NCI-H146 treated with DMSO at 0.1 percent for 48 hours (cell line): Measurements from ENCODE around the gene FOXK2.

ENCODE experiments used
- DNase-seq: peaks from one replicate; lab custom pipeline; 2025; ENCODE audit not compliant: unreplicated experiment; lab: John Stamatoyannopoulos, UW

The FOXK2 gene

DNA sequence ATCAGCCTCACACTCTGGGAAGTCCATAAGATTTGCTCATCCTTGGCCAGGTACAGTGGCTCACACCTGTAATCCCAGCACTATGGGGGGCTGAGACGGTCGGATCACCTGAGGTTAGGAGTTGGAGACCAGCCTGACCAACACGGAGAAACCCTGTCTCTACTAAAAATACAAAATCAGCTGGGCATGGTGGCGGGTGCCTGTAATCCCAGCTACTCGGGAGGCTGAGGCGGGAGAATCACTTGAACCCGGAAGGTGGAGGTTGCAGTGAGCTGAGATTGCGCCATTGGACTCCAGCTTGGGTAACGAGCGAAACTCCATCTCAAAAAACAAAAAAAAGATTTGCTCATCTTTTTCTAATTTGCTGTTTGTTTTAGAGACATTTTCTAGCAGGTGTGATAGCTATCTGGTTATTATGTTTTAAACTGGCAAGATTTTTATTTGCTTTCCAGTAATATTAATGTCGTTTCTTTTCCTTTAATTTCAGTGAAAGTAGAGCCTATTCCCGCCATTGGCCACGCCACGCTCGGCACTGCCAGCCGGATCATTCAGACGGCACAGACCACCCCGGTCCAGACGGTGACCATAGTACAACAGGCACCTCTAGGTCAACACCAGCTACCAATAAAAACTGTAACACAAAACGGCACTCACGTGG is 67.2 kb downstream of the FOXK2 start:
- no peak for DNase-seq

DNA sequence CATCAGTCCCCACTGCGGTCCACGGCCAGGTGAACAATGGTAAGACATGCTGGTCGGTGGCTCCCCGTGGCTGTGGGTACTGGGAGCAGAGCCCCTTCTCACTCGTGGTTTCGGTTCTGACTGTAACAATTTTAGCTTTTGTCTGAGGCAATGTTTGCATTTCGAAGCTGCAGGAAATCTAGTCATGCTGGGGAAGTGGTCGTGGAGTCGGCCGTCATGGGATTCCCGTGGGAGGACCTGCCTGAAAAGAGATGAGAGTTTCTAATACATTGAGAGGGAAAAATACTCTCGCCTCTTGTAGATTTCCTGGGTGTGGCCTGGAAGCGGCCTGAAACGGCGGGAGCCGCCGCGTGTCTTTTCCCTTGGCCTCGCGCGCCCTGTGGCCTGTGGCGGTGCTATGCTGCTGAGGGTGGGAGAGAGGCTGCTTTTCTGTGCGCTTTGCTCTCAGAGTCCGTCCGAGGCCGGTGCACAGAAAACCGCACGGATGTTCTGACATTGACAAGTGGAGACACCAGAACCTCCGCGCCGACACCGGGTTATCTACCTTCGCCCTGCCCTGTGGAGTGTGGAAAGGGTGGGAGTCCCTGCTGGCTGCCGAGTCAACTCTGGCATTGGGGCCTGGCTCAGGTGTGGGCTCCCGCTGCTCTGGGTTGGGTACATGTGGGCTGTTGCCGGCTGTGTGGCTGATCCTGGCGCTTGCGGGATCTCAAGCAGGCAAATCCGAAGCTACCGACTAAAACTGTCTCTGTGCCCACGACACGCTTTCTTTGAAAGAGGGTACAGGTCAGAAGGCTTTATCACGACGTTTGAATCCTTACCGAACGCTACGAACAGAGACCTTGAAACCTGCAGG is 67.9 kb downstream of the FOXK2 start:
- DNase-seq, result no peak

DNA sequence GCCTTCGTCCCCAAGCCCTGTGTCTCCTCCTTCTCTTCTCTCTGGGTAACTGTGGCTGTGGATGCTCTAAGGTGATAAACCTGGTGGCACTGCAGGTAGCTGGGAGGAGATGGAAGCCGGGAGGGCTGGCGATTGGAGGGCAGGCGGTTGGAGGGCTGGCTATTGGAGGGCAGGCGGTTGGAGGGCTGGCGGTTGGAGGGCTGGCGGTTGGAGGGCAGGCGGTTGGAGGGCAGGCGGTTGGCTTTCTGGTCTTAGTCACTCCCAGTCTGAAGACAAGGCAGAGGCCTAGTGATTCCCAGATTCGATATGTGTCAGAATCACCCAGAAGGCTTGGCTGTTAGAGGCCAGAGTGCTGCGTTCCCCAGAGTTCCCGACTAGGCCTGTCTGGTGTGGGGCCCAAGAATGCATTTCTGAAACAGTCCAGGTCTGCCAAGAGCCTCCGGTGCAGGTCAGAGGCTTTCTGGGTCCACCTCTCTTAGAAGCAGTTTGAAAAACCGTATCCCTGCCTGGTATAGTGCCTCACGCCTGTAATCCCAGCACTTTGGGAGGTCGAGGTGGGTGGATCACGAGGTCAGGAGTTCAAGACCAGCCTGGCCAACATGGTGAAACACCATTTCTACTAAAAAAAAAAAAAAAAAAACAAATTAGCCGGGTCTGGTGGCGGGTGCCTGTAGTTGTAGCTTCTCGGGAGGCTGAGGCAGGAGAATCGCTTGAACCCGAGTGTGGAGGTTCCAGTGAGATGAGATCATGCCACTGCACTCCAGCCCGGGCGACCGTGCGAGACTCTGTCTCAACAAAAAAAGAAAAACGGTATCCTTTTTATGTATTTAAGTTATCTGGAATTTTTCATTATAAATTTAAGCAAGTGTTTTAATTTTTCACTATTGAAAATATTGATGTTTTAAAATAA is 69.0 kb downstream of the FOXK2 start:
- DNase-seq, result no peak

DNA sequence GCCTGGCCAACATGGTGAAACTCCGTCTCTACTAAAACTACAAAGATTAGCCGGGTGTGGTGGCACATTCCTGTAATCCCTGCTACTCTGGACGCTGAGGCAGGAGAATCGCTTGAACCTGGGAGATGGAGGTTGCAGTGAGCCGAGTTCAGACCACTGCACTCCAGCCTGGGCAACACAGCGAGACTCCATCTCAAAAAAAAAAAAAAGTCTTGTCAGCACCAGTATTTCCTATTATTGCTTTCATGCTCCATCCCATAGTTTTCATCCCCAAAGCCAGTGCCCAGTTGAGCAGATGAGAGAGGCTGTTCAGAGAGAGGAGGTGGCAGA is 70.3 kb downstream of the FOXK2 start:
- no peak for DNase-seq

DNA sequence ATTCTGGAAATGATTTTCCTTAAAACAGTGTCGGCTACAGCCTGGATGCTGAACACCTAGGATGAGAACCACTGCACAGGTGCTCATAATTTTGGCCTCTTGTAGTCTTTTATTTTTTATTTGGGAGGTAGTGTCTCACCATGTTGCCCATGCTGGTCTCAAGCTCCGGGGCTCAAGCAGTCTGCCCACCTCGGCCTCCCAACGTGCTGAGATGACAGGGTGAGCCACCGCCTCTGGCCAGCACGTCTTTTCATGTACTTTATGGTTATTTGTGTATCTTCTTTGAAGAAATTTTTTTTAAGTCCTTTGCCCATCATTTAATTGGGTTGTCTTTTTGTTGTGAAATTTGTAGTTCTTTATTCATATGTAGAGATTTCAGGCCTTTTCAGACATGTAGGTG is 70.7 kb downstream of the FOXK2 start:
- DNase-seq, result no peak

DNA sequence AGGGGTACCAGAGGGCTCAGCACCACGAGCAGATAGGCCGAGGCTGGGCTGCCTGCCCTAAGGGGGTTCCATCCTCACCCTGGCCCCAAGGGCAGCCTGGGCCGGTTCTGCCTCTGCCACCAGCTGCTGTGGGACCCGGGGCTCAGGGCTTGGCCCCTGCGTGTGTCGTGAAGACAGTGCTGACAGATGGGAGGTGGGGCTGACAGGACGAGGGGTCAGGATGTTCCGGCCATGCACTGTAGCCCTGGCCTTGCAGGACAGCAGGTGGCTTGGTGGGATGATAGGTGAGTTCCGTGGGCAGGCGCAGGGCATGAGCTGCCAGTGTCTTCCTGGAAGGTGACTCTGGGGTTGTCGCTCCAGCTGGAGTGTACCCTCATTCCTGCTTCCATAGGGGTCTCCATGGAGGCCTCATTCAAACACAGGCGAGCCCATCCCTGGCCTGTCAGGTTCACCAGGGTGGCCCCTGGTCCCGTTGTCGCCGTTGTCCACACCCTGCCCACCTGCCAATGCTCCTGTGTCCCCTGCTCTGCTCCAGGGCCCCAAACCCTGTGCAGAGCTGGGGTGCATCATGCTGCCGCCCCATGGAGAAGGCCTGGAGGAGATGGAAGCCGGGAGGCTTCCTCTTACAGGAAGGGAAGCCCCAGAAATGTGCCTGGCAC is 71.5 kb downstream of the FOXK2 start:
- DNase-seq, result no peak

DNA sequence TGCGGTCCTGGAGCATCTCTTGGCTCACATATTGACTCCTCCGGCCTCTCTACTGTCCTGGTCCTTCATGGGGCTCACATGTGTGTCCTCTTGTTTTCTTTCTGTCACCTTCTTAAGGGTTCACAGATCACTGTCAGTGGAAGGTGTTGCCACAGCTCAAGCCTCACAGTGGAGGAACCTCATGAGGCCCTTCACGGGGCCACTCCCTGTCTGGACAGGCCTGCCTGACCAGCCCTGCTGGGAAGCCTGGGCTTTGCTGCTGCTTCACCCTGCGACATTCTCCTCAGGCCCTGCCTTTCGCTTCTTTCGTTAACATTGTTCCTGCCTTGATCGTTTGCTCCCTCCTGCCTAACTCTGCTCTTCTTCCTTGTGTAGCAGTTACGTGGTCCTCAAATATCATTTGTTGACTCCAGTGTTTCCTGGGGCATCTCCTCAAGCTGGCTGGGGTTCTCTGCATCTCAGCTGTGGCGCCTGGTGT is 72.8 kb downstream of the FOXK2 start:
- DNase-seq, result no peak

DNA sequence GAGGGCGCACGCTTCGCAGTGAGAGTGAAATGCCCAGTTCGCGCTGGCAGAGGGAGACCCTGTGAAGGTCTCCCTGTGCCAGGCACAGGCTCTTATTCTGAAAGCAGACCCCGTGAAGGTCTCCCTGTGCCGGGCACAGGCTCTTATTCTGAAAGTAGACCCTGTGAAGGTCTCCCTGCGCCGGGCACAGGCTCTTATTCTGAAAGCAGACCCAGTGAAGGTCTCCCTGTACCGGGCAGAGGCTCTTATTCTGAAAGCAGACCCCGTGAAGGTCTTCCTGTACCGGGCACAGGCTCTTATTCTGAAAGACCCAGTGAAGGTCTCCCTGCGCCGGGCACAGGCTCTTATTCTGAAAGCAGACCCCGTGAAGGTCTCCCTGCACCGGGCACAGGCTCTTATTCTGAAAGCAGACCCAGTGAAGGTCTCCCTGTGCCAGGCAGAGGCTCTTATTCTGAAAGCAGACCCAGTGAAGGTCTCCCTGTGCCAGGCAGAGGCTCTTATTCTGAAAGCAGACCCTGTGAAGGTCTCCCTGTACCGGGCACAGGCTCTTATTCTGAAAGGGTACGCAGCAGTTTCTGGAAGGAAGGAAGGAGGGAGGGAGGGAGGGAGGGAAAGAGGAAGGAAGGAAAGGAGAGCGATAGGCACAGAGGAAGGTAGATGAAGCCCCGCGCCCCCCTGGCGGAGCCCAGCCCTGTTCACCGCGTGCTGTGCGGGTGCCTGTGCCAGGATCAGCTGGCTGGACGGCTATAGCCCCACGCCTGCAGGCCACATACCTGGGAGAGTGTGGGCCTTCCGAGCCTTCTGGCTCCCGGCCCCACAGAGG is 73.4 kb downstream of the FOXK2 start:
- DNase-seq, result no peak

DNA sequence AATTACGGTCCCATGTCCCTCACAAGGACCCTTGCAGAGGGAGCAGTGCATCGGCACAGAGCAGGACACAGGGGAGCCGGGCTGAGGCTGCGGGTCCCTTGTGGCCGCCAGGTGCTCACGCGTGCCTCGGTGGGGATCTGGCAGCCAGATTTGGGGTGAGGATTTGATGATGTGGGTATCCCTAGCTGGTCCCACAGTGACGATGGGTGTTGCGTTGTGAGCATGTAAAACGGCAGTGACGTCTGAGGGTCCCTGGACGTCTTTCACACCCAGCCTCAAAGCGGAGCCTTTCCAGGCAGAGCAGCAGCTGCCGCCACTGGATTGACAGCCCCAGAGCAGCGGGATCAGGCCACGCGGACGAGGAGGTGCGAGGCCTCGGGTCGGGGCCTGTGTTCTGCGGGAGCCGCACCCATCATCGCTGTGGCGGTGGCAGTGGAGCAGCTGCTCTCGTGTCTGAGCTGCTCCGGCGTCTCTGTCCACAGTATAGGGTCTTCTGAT is 74.1 kb downstream of the FOXK2 start:
- no peak for DNase-seq

DNA sequence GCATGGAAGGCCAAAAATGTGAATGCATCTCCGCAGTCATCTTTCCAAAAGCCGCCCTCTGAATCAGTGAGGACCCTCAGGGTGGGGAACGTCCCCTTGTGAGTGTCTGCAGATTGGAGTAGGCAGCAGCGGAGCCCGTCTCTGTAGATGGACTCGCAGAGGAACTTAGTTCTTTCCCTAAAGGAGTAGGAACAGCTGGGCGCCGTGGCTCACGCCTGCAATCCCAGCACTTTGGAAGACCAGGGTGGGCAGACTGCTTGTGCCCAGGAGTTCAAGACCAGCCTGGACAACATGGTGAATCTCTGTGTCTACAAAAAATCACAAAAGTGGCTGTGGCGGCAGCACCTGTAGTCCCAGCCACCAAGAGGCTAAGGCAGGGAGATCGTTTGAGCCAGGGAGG is 75.0 kb downstream of the FOXK2 start:
- DNase-seq, result no peak

DNA sequence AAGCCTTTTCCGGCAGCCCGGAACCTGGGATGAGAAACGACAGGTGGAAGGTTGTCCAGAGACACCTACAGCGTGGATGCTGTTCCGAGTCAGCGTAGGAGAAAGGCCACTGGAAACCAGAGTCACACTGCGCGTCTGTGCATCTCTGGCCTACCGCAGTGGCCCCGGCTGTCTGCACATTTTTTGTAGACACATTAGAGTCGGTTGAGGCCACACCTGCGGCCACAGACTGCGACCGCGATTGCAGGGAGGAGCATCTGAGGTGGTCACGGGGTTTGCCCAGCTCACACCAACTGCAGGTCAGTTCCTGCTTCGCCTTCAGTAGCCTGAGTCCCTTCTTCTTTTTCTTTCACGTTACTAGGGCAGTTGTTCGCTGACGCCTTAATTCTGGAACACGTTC is 76.4 kb downstream of the FOXK2 start:
- DNase-seq, result no peak

DNA sequence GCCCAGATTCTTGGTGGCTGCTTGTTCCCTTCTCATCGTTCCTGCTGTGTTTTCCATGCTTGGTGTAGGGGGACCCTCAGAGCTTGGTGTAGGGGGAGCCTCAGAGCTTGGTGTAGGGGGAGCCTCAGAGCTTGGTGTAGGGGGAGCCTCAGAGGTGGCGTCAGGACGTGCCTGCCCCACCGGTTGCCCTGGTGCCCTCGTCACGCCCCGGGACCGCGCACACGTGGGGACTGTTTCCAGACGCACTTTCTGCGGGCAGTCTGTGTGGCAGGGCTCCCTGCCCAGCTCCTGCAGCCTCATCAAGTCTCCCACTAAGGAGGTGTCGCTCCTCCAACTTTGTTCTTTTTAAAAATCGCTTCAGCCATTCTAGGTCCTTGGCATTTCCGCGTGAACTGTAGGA is 76.8 kb downstream of the FOXK2 start:
- no peak for DNase-seq

DNA sequence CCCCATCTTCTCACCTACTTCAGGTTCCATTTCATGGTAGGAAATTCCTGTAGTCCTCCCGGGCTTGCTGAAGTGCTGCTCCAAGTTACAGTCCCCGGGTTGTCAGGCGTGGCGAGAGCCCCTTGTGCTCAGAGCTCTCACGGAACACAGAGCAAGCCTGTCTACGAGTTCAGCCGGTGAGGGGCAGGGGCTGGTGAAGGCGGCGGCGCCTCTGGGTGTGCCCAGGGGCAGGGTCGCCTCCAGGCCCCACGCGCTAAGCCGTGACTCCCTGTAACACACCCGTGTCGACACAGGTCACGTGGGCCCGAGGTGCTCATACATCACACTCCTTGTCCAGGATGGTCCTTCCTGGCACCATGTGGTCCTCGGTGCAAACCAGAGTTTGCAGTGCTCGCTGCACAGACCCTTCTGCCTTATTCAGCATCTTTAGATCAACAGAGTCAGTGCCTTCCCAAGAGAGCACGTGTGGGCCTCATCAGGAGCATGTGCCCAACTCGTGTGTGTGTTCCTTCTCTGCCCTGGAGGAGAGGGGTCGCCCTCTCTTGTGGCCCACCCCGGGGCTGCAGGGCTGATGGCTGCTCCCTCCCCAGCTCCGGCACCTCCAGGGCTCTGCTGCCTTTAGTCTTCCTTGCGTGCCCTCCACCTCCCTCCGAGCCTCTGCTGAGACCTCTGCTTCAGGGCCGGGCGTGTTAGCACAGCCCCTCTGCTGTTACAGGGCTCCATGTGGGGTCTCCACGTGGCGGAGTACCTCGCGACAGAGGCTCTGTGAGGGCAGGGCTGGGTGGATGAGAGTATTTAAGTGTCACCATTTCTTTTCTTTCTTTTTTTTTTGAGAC is 77.5 kb downstream of the FOXK2 start:
- no peak for DNase-seq

DNA sequence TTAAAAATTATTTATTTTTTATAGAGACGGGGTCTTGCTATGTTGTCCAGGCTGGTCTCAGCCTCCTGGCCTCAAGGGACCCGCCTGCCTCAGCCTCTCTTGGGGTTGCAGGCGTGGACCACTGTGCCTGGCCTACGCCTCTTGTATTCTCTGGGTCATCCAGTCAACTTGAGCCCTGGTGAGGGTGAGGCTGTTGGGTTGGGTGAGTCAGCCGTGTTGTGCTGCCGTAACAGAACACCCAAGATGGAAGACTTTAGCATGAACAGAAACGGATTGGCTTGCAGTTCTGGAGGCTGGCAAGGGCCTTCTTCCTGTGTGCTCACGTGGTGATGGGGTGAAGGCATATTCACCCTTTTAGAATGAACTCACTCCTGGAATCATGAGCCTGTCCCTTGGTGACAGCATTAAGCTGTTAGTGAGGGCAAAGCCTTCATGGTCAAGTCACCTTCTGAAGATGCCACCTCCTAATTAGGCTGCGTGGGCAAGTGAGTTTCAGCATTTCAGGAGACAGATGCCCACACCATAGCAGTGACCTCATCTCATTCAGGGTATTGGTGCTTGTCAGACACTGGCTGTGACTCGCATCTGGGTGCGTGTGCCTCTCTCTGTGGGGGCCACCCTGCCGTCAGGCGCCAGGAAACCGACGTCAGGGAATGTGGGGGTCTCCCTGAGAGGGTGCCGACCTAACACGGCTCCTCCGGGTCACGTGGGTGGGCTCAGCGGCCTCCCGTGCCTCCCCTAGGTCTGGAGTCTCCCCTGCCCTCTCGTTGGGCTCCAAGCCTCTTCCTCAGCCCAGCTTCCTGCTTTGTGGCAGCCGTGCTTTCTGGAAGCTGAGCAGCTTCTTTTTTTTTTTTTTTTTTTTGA is 79.0 kb downstream of the FOXK2 start:
- DNase-seq, result no peak

DNA sequence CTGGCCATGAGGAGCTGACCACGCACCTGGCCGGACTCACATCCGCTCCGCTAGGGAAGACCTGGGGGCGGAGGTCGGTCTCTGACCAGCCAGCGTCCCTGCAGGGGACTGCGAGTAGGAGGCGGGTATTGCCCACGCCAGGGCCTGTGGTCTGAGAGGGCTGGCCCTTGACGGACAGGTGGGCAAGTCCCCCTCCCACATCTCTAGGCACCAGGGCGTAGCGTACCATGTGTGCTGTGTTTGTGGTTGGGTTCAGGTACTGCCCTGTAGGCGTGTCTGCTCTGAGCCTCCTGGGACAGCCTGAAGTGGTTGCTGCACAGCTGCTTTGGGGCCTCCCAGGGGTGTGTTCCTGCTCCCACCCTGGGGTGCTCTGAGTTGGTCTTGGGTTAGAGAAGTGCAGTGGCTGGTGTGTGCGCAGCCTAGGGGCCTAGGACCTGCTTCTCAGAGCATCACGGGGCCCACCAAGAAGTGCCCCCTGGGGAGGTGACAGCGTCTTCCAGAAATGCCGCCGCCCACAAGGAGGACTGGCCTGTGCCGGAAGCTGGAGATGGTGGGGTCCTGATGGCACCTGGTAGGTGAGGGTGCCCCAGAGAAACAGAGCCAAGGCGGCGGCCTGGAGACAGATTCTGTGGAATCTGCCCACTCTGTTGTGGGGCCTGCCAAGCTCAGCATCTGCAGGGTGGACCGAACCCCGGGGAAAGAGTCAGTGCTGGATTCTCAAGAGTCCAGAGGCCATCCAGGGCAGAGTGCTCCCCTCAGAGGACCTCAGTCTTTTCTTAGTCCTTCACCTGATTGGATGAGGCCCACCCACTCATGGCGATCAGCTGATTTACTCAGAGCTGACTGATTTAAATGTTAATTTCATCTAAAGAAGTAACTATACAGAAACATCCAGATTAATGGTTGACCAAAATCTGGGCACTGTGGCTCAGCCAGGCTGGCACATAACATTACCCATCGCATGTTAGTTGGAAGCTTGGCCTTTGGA is 80.4 kb downstream of the FOXK2 start:
- DNase-seq, result no peak

DNA sequence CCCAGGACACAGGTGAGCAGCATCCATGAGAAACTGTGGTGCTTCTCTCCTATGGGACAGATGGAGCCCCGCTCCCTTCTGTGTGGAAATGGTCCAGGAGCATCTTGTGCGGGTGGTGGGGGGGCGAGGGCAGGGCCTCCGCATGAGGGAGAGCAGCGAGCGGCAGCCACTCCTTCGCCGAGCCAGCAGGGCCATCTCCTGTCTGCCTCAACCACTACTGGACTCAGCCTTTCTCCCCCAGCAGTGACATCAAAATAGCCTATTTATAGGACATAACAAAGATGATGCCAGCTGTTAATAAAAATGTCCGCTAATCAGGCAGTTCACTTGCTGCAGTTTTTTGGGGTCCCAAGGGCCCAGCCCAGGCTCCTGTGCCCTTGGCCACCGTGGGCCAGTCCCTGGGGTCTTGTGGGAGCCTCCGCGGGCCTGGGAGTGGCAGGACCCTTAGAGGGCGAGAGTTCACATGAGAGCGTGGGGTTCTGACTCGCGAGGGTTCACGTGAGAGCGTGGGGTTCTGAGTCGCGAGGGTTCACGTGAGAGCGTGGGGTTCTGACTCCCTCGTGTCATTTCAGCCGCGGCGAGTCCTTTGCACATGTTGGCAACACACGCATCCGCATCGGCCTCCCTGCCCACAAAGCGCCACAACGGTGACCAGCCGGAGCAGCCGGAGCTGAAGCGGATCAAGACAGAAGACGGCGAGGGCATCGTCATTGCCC is 81.4 kb downstream of the FOXK2 start:
- no peak for DNase-seq
